ENCODE measurements around the gene HINT2. TPM values are rescaled to one million over a fixed set of nuclear protein-coding genes. Genes with fewer than 3 reads are reported as not detected.
A peak's percentile ranks its signal among the peaks of the same experiment; 100 is the strongest.

HINT2 gene
- total RNA-seq, 2 donors from 2014 or later: 27.7 to 38.0 TPM

DNA sequence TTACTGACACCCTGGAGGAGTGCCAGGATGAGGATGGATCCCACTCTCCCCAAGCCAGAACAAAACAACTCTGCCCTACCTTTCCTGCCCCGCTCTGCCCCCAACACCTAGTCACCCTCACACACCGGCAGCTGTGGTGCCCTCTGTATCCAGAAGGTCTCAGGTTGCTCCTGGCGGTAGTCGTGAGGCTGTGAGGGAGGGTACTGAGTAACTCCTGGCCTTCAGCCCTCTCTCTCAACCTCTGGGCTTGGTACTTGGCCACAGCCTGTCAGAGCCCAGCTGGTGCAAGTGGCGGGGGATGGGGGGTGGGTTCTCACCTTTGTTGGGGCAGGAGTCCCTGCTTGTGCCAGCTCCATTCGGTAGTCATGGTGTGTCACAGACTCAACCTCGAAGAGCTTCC lies 4.7 kb downstream of the HINT2 start:
- Mint-ChIP-seq H3K27me3 (no peaks in the 10 kb centered on the region), H3K4me1 (peaks cover 19% of the 10 kb centered on the region), H3K36me3 (ENCODE audit: low read depth) (peaks cover 29% of the 10 kb centered on the region), H3K4me3 (no peak overlapping the region), H3K27ac (no peak overlapping the region), H3K9me3 (no peaks in the 10 kb centered on the region)
- no peak for ATAC-seq (replicated peaks)

DNA sequence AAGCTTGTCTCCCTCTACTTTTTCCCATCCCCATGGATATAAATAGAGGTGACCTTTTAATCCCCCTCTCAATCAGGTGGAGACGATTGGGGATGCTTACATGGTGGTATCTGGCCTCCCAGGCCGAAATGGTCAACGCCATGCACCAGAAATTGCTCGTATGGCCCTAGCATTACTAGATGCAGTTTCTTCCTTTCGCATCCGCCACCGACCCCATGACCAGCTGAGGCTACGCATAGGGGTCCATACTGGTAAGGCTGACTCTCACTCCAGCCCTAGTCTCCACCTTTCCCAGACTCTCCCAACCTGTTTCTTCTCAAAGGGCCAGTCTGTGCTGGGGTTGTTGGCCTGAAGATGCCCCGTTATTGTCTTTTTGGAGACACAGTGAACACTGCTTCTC lies 6.4 kb downstream of the HINT2 start:
- Mint-ChIP-seq H3K4me1 (peaks cover 13% of the 10 kb centered on the region), H3K27me3 (no peaks in the 10 kb centered on the region), H3K27ac (no peak overlapping the region), H3K9me3 (no peaks in the 10 kb centered on the region), H3K36me3 (ENCODE audit: low read depth) (peaks cover 36% of the 10 kb centered on the region), H3K4me3 (no peak overlapping the region)
- ATAC-seq (replicated peaks): no peak

DNA sequence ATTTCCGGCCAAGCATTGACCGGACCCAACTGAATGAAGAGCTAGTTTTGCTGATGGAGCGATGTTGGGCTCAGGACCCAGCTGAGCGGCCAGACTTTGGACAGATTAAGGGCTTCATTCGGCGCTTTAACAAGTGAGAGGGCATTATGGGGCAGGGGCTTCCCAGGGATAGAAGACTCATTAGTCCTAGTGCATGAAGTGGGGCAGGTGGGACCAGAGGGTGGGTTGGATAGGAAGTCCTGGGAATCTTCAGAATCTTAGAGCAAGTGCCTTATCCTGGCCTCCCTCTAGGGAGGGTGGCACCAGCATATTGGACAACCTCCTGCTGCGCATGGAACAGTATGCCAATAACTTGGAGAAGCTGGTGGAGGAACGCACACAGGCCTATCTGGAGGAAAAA lies 8.7 kb downstream of the HINT2 start:
- no peak for ATAC-seq (replicated peaks)
- no peaks in the 10 kb centered on the region for H3K4me1 Mint-ChIP-seq
- H3K27ac Mint-ChIP-seq: no peak overlapping the region

DNA sequence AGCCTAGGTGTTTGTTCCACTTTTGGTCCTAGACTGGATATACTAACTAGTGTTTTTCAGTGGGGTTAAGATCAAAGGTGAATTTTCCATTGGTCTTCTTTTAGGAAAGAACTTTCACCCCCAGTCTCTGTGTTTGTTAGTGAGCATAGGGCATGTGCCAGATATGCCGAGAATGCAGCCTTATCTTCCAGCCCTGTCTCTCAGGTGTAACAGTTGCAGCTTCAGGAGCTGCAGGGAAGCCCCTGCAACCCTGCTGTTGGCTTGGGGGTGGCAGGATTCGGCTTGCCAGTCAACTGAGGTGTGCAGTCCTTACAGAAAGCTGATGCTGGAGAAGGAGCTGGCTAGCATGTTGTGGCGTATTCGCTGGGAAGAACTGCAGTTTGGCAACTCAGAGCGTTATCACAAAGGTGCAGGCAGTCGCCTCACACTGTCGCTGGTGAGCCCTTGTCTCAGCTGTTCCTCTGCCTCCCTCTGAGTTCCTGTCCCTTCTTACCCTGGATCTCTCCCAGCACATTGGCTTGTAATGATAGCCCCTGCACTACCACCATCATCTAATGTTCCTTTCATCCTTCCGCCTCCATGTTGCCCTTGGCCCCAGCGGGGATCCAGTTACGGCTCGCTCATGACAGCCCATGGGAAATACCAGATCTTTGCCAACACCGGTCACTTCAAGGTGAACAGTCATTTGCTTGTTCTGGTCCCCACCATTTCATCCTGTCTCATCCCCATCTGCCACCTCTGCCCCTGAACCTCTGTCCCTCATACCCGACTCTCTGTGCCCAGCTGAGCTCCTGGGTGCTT lies 13.3 kb downstream of the HINT2 start:
- peaks cover 11% of the 10 kb centered on the region for H3K4me1 Mint-ChIP-seq
- no peaks in the 10 kb centered on the region for H3K27me3 Mint-ChIP-seq
- H3K4me3 Mint-ChIP-seq: no peak overlapping the region
- no peak for ATAC-seq (replicated peaks)
- no peaks in the 10 kb centered on the region for H3K9me3 Mint-ChIP-seq
- H3K36me3 Mint-ChIP-seq (ENCODE audit: low read depth): peaks cover 67% of the 10 kb centered on the region
- H3K27ac Mint-ChIP-seq: peak overlapping the region; percentile 45

More for the DNA sequence above, 8.7 kb downstream of the HINT2 start:
- H3K9me3 Mint-ChIP-seq: no peaks in the 10 kb centered on the region
- H3K4me3 Mint-ChIP-seq: no peak overlapping the region
- peaks cover 59% of the 10 kb centered on the region for H3K36me3 Mint-ChIP-seq (ENCODE audit: low read depth)
- no peaks in the 10 kb centered on the region for H3K27me3 Mint-ChIP-seq

DNA sequence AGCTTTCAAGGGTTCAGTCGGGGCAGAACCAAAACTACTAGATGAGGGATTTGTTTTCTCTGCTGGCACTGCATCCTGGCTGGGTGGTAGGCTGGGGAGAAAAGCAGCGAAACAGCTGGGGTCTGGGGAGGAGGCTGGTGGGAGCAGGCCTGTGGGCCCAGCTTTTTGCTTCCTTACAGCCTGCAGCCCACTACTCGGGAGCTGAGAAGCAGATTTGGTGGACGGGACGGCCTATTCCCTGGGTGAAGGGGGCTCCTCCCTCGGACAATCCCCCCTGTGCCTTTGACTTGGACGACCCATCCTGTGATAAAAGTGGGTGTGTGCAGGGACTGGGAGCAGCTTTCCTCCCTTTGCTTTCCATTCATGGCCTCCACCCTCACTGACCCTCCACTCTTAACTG lies 14.3 kb downstream of the HINT2 start:
- H3K4me1 Mint-ChIP-seq: peaks cover 11% of the 10 kb centered on the region
- no peaks in the 10 kb centered on the region for H3K27me3 Mint-ChIP-seq
- peak overlapping the region; percentile 79 for H3K27ac Mint-ChIP-seq
- H3K4me3 Mint-ChIP-seq: no peak overlapping the region
- ATAC-seq (replicated peaks): no peak
- H3K9me3 Mint-ChIP-seq: no peaks in the 10 kb centered on the region
- peaks cover 57% of the 10 kb centered on the region for H3K36me3 Mint-ChIP-seq (ENCODE audit: low read depth)

DNA sequence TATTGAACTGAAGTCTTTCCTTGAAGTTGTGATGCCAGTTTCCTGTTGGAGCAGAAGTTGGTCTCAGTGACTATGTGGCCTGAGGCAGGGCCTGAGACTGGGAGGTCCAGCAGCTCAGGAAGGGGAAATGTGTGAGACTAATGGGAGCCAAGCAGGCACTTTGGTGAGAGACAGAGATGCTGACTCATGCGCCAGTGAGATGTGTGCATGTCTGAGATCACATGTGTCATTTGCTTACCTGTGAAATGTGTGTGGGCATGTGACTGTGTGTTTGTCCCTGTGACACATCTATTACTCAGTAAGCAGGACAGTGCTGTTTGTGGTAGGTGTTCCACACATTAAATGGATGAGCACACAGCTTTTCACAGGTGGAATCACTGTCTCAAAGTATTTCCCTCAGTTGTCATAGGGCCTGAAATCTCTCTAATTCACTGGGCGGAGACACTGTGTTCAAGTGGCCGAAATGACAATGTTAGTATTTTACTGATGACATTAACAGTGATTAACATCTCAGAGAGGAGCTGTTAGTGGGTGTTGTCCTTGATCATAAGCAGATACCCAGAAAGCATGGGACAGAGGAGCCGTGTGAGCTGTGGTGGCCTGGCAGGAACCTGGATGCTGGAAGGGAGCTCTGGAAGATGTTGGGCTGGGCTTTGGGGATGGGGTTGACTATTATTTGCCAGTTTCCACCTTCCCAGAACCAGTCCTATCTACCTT lies 16.0 kb downstream of the HINT2 start:
- peak; percentile 99 for ATAC-seq (replicated peaks)
- Mint-ChIP-seq H3K27me3 (no peaks in the 10 kb centered on the region), H3K9me3 (no peaks in the 10 kb centered on the region), H3K4me3 (peak overlapping the region; percentile 13), H3K27ac (peak overlapping the region; percentile 90), H3K4me1 (peaks cover 15% of the 10 kb centered on the region), H3K36me3 (ENCODE audit: low read depth) (peaks cover 48% of the 10 kb centered on the region)

DNA sequence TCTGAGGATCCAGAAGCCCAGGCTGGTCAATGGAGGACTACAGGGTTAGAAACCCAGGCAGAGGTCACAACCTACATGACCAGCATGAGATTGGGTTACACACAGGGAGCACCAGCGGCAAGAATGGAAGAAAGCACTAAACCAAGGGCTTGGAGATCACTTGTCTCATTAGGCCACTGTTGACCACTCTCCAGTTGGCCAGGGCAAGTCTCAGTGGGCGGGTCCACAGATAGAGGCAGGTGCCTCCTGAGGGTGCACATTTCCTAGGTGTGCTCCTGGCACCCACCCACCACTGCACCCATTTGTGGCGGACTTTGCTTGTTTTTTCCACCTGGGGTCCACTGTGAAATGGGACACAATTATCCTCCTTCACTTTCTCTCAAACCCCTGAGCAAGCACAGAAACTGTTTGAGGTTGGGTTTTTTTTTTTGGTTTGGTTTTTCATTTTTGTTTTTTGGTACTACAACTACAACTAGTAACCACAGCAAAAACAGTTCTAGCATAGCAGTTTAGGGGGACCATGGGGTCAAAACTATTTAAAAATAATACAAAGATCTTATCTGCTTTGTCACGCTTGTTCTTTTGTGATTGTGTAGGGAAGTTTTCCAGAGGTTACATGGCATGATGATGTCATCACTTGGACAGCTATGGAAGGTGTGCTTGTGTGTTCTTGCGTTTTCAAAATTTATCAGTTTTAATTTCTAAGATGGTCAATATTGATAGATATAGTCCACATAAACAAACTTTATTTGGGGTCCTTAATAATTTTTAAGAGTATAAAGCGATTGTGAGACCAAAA lies 17.3 kb downstream of the HINT2 start:
- Mint-ChIP-seq H3K27me3 (no peaks in the 10 kb centered on the region), H3K27ac (peak overlapping the region; percentile 90), H3K4me1 (peaks cover 21% of the 10 kb centered on the region), H3K9me3 (no peaks in the 10 kb centered on the region), H3K36me3 (ENCODE audit: low read depth) (peaks cover 43% of the 10 kb centered on the region), H3K4me3 (no peak overlapping the region)
- no peak for ATAC-seq (replicated peaks)

DNA sequence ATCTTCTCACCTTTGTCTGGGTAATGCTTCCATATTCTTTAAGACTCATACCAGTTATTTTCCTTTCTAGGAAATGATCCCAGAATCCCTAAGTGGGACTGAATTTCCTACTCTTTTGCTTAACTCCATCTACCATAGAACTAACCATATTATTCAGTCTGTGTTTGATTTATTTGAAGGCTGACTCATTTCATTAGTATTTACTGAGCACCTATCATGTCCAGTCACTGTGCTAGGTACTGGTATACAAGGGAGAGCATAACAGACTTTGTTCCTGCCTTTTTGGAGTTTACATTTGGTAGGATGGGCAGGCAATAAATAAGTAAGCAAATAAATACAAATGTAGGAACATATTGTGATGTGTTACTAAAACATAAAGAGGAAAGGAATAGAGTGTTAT lies 19.1 kb downstream of the HINT2 start:
- Mint-ChIP-seq H3K4me1 (peaks cover 21% of the 10 kb centered on the region), H3K27ac (peak overlapping the region; percentile 23), H3K9me3 (no peaks in the 10 kb centered on the region), H3K36me3 (ENCODE audit: low read depth) (peaks cover 26% of the 10 kb centered on the region), H3K4me3 (no peak overlapping the region), H3K27me3 (no peaks in the 10 kb centered on the region)
- ATAC-seq (replicated peaks): no peak

DNA sequence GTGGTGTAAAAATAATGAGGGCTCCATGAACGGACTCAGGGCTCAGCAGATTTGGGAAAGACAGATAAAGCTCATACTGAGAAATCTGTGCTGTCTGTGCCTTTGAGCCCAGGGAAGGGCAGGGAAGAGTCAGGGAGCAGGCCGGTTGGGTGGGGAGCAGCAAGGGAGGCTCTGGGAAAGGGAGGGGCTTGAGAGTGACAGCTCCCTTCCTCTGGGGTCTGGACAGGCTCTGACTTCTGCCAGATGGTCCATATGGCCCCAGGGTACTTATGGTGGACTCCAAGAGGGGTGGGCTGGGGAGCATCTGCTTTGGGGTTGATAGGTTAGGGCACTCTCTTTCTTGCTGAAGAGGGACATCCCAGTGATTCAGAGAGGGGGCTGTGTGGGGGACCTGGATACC lies 21.4 kb downstream of the HINT2 start:
- Mint-ChIP-seq H3K4me1 (peaks cover 15% of the 10 kb centered on the region), H3K4me3 (no peak overlapping the region), H3K27ac (peak overlapping the region; percentile 15), H3K27me3 (no peaks in the 10 kb centered on the region), H3K9me3 (no peaks in the 10 kb centered on the region), H3K36me3 (ENCODE audit: low read depth) (peaks cover 14% of the 10 kb centered on the region)
- ATAC-seq (replicated peaks): no peak

DNA sequence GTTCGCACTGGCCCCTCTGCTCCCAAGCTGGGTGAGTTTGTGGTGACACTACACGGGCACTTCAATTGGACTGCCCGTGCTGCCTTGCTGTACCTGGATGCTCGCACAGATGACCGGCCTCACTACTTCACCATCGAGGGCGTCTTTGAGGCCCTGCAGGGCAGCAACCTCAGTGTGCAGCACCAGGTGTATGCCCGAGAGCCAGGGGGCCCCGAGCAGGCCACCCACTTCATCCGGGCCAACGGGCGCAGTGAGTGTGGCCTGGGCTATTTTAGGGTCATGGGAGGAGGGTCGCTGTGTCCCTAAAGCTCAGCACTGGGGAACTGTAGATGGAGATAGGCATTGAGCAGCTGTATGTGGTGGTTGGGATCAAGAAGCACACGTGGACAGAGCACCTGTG lies 22.0 kb downstream of the HINT2 start:
- no peaks in the 10 kb centered on the region for H3K27me3 Mint-ChIP-seq
- ATAC-seq (replicated peaks): no peak
- no peaks in the 10 kb centered on the region for H3K9me3 Mint-ChIP-seq
- no peak overlapping the region for H3K4me3 Mint-ChIP-seq
- peaks cover 13% of the 10 kb centered on the region for H3K4me1 Mint-ChIP-seq
- H3K27ac Mint-ChIP-seq: peak overlapping the region; percentile 15
- H3K36me3 Mint-ChIP-seq (ENCODE audit: low read depth): peaks cover 18% of the 10 kb centered on the region

DNA sequence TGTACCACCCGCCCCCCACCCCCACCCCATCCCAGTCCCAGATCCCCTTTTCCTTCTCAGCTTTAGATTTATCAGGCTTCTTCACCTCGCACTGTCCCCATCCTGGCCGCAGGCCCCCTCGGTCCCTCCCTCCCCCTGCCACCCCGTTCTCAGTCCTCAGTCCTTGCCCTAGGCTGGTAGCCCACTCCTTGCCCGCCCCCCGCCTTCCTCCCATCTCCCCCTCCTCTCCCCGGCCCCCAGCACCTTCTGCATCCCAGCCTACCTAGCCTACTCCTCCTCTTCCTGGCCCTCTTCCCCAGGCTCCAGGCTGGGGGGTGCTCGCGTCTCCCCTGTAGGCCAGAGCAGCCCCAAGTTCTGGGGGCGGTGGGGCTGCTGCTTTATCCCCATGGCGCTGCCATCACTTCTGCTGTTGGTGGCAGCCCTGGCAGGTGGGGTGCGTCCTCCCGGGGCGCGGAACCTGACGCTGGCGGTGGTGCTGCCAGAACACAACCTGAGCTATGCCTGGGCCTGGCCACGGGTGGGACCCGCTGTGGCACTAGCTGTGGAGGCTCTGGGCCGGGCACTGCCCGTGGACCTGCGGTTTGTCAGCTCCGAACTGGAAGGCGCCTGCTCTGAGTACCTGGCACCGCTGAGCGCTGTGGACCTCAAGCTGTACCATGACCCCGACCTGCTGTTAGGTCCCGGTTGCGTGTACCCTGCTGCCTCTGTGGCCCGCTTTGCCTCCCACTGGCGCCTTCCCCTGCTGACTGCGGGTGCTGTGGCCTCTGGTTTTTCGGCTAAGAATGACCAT lies 22.6 kb downstream of the HINT2 start:
- Mint-ChIP-seq H3K4me1 (peaks cover 10% of the 10 kb centered on the region), H3K27ac (no peak overlapping the region), H3K4me3 (no peak overlapping the region), H3K36me3 (ENCODE audit: low read depth) (peaks cover 24% of the 10 kb centered on the region), H3K27me3 (no peaks in the 10 kb centered on the region), H3K9me3 (no peaks in the 10 kb centered on the region)
- ATAC-seq (replicated peaks): no peak

DNA sequence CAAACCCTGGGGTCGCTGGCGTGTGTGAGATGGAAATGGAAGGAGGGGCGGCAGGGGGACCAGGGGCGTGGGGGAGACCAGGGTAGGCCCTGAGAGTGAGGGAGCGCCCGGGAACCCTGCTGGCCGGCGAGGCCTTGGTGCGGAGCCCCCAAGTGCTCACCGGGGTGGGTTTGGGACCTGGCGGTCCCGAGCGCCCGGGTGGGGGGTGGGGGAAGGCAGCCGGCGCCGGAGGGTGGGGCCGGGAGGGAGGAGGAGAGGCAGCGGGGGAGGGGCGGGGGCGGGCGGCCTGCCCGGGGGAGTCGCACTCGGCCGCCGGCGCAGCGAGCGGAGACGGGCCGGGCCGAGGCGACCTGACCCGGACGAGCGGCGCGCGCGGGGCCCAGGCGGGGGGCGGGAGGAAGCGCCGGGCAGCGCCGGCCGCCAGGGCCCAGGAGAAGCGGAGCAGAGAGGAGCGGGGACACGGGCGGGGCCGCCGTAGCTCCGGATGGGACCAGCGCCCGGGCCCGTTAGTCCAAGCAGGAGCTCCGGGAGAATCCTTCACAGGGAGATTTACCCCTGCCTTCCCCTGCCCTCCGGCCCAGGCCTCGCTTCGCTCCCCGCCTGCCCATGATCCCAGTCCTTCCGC lies 23.4 kb downstream of the HINT2 start, which contains the start of gene NPR2:
Gene NPR2 (plus strand): TSS at position 295 of the 625 bp plus-strand sequence. CDS start 818 bp downstream, outside the sequence.
- Mint-ChIP-seq H3K27me3 (no peaks in the 10 kb centered on the region), H3K36me3 (ENCODE audit: low read depth) (peaks cover 31% of the 10 kb centered on the region), H3K27ac (peak within 1 kb of the TSS; percentile 25), H3K4me3 (no peak within 1 kb of the TSS), H3K4me1 (peaks cover 10% of the 10 kb centered on the region), H3K9me3 (no peaks in the 10 kb centered on the region)
- no peak for ATAC-seq (replicated peaks)

DNA sequence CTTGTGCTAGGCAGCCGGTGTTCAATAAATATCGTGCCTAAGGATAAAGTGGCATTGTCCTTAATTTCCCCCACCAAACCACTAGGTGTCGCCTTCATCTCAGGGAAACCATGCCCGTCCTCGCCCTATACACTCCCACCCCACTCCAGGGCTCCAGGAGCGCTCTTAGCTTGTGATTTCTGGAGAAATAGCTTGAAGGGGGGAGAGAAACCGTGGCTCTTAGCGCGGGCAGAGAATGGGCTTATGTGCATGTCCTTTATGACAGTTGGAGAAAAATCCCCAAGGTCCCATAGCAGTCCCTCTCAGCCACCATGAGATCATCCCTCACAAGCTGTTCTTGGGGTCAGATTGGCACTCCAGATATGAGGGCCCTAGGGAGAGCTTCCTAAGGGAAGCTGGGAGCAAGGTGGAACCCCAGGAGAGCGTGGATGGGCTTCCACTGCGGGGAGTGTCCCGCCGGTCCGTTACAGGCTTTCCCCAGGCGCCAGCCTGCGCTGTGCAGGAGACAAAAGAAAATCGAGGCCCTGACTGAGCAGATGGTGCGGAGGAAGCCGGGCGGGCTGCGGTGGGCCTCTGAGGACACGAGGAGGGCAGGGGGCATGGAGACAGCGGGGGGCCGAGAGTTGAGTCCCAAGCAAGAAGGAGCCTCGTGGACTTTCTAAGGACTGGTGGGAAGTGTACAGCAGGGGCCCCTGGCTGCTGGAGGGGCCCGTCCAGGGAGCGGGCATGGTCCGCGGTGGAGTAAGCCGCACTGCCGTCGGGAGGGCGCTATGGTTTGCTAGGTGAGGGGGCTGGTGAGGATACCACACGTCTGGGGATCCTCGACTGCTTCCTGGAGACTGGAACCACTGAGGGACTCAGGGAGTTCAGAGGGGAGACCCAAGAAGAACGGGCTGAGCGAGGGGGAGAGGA lies 24.2 kb downstream of the HINT2 start:
- Mint-ChIP-seq H3K9me3 (no peaks in the 10 kb centered on the region), H3K4me1 (peaks cover 14% of the 10 kb centered on the region), H3K4me3 (no peak overlapping the region), H3K27me3 (no peaks in the 10 kb centered on the region), H3K27ac (peak overlapping the region; percentile 25), H3K36me3 (ENCODE audit: low read depth) (peaks cover 39% of the 10 kb centered on the region)
- ATAC-seq (replicated peaks): peak; percentile 88
